ENCODE measurements around the gene CCSER1.

Gene CCSER1

DNA sequence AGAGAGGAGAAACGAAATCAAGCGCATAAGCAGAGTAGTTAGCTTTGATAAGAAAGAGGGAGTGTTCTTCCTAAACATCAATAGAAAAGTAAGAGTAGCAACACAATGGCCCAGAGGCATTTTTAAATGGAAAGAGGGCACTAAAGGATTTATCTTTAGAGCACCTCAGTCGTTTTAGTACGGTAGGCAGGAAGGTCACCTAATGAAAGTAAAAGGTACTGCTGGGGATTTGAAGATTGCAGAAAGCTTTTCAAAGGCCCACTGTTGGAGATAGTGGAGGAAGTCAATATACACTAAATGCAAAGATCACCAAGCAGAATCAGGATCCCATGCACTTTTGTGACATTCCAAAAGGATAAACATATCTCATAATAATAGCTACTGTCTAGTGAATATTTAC is 1508.9 kb downstream of the CCSER1 start:
- DNase-seq = no peak

All from hematopoietic multipotent progenitor cell treated with erythropoietin and hydrocortisone succinate and interleukin-3 and kit ligand, for 8 days (in vitro differentiated cells).